CD4-positive, alpha-beta T cell (primary cell): ENCODE data around the gene RASA2. TPM values are rescaled to one million over a fixed set of nuclear protein-coding genes. Genes with fewer than 3 reads are reported as not detected.

ENCODE experiments used
- ATAC-seq: fragments of 200-7000 bp; cut with Tn5 transposase; one replicate; pipeline ENCODE4 v1.10.0; 2022; ENCODE audit warnings: mild to moderate bottlenecking; ENCODE audit not compliant: poor library complexity
- CTCF ChIA-PET: fragments of 350-600 bp; sonication (Branson Sonifier 250); formaldehyde crosslinking; loops from one replicate; lab custom pipeline; 2021; ENCODE audit warnings: antibody characterized with exemption, inconsistent platforms; lab: Charles Lee
- POLR2A ChIA-PET: fragments of 350-600 bp; sonication (Branson Sonifier 250); formaldehyde crosslinking; loops from one replicate; lab custom pipeline; 2021; ENCODE audit warnings: antibody characterized with exemption, inconsistent platforms; lab: Charles Lee
- DNase-seq, 14 experiments: peaks; one replicate each; pipeline ENCODE4 v3.0.0-alpha.2; 2013 to 2020; ENCODE audit warnings: mixed read lengths in 2 of 14
- H3K27ac ChIP-seq, 2 donors: one replicate each; pipeline versions ENCODE4 v1.5.1 to v1.7.0; 2013; ENCODE audit warnings: low read length in 2 of 2, low read depth in 1 of 2, mild to moderate bottlenecking in 1 of 2
- H3K27me3 ChIP-seq, 2 experiments: 1 replicate in 1 of 2; 2 replicates in 1 of 2; pipeline versions ENCODE4 v1.6.1 to v1.7.0; 2013; ENCODE audit warnings: low read length in 2 of 2, control low read depth in 1 of 2, mild to moderate bottlenecking in 1 of 2, moderate library complexity in 1 of 2; ENCODE audit not compliant: insufficient read depth in 2 of 2, control insufficient read depth in 1 of 2
- H3K36me3 ChIP-seq: one replicate; pipeline ENCODE4 v1.6.1; 2013; ENCODE audit warnings: low read length, control low read depth; ENCODE audit not compliant: insufficient read depth
- H3K4me1 ChIP-seq: one replicate; pipeline ENCODE4 v1.6.1; 2013; ENCODE audit warnings: low read length, control low read depth; ENCODE audit not compliant: insufficient read depth
- H3K4me3 ChIP-seq: one replicate; pipeline ENCODE4 v1.5.1; 2013; ENCODE audit warnings: mild to moderate bottlenecking, low read length, moderate library complexity
- H3K9me3 ChIP-seq, 2 experiments: 1 replicate in 1 of 2; 2 replicates in 1 of 2; pipeline versions ENCODE4 v1.6.1 to v1.7.0; 2013; ENCODE audit warnings: low read length in 2 of 2, mild to moderate bottlenecking in 2 of 2, control low read depth in 1 of 2, moderate library complexity in 1 of 2; ENCODE audit not compliant: control insufficient read depth in 1 of 2, insufficient read depth in 1 of 2
- H3K27ac Mint-ChIP-seq: one replicate; pipeline ENCODE4 v1.8.0; 2020; ENCODE audit warnings: mixed read lengths
- H3K27me3 Mint-ChIP-seq: one replicate; pipeline ENCODE4 v1.8.0; 2021; ENCODE audit warnings: mixed read lengths
- H3K36me3 Mint-ChIP-seq: one replicate; pipeline ENCODE4 v1.8.0; 2021; ENCODE audit warnings: low read depth, mixed read lengths
- H3K4me1 Mint-ChIP-seq: one replicate; pipeline ENCODE4 v1.8.0; 2021; ENCODE audit warnings: low read depth, mixed read lengths
- H3K4me3 Mint-ChIP-seq: one replicate; pipeline ENCODE4 v1.8.0; 2020; ENCODE audit warnings: mild to moderate bottlenecking, mixed read lengths
- H3K9me3 Mint-ChIP-seq: one replicate; pipeline ENCODE4 v1.8.0; 2020; ENCODE audit warnings: mixed read lengths
- intact Hi-C, 2 experiments: fragments of 100-400 bp; cut with DNase I in 1 of 2; cut with micrococcal nuclease in 1 of 2; formaldehyde crosslinking; loops; one replicate each; pipeline versions ENCODE4 v1.15.1 to v1.9.0; 2023 to 2025; cut with DNase I, micrococcal nuclease
- total RNA-seq, 174 experiments: library from RNA in 2 of 174; stranded (reverse) in 2 of 174; gene quantifications; one replicate each; pipeline ENCODE4 v1.2.3 and lab custom pipeline; 2021 to 2026
- TF ChIP-seq, protein P1 (sequence below): fragments of 200-600 bp; IDR thresholded peaks from one replicate; pipeline ENCODE4 v1.8.0; 2022; ENCODE audit warnings: antibody characterized with exemption, mild to moderate bottlenecking

RASA2 gene
- total RNA-seq, 2 experiments from 2014 or later, result 96.1 to 96.4 TPM

DNA sequence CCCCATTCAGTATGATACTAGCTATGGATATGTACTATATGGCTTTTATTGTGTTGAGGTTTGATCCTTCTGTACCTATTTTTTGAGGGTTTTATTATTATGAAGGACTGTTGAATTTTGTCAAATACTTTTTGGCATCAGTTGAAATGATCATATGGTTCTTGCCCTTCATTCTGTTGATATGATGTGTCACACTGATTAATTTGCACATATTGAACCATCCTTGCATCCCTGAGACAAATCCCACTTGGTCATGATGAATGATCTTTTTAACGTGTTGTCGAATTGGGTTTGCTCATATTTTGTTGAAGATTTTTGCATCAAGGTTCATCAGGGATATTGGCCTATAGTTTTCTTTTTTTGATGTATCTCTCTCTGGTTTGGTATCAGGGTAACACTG lies 61.0 kb downstream of the RASA2 start:
- Mint-ChIP-seq H3K27me3 (no peaks in the 10 kb centered on the region), H3K27ac (peak overlapping the region; percentile 81), H3K4me1 (peaks cover 92% of the 10 kb centered on the region), H3K36me3 (peaks cover 94% of the 10 kb centered on the region), H3K9me3 (peaks cover 16% of the 10 kb centered on the region), H3K4me3 (peak overlapping the region; percentile 18)
- DNase-seq, result no peak
- intact Hi-C loops, result loop anchor here in 1 of 2 experiments (5.0 kb wide), 1 partner anchor 40 kb away; no protein-coding TSS in a partner anchor
- no peaks in the 10 kb centered on the region for H3K27me3 ChIP-seq
- ChIA-PET POLR2A (interaction anchor here (1.3 kb wide), 1 partner anchor 60 kb away, joined by 7 read pairs; the partner anchor contains the start of gene RASA2), CTCF (interaction anchor here (1.1 to 1.5 kb wide), 2 partner anchors 23 to 87 kb away, joined by 3 to 6 read pairs; no protein-coding TSS in a partner anchor)
- no peak for ATAC-seq
- H3K4me3 ChIP-seq, result no peak overlapping the region
- H3K36me3 ChIP-seq, result peaks cover 54% of the 10 kb centered on the region
- H3K27ac ChIP-seq, result no peak overlapping the region
- TF ChIP-seq, protein P1, sequence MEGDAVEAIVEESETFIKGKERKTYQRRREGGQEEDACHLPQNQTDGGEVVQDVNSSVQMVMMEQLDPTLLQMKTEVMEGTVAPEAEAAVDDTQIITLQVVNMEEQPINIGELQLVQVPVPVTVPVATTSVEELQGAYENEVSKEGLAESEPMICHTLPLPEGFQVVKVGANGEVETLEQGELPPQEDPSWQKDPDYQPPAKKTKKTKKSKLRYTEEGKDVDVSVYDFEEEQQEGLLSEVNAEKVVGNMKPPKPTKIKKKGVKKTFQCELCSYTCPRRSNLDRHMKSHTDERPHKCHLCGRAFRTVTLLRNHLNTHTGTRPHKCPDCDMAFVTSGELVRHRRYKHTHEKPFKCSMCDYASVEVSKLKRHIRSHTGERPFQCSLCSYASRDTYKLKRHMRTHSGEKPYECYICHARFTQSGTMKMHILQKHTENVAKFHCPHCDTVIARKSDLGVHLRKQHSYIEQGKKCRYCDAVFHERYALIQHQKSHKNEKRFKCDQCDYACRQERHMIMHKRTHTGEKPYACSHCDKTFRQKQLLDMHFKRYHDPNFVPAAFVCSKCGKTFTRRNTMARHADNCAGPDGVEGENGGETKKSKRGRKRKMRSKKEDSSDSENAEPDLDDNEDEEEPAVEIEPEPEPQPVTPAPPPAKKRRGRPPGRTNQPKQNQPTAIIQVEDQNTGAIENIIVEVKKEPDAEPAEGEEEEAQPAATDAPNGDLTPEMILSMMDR, result no peak
- peaks cover 4 to 13% of the 10 kb centered on the region in 2 experiments for H3K9me3 ChIP-seq
- H3K4me1 ChIP-seq, result peaks cover 11% of the 10 kb centered on the region

GRCh38 chr3:141550926-141551665 lies 64.3 kb downstream of the RASA2 start:
- ChIA-PET CTCF (interaction anchor here (1.1 to 1.3 kb wide), 2 partner anchors 26 to 96 kb away, joined by 3 to 4 read pairs; no protein-coding TSS in a partner anchor), POLR2A (interaction anchor here (1.1 to 2.0 kb wide), 3 partner anchors 21 to 63 kb away, joined by 5 to 13 read pairs (median 8); no protein-coding TSS in a partner anchor)
- Mint-ChIP-seq H3K9me3 (peaks cover 5% of the 10 kb centered on the region), H3K27me3 (no peaks in the 10 kb centered on the region), H3K36me3 (peaks cover 74% of the 10 kb centered on the region), H3K4me3 (peak overlapping the region; percentile 3), H3K27ac (peak overlapping the region; percentile 81), H3K4me1 (peaks cover 81% of the 10 kb centered on the region)
- H3K27ac ChIP-seq, result no peak overlapping the region
- TF ChIP-seq, protein P1, result no peak
- H3K9me3 ChIP-seq, result no peaks in the 10 kb centered on the region
- H3K4me1 ChIP-seq, result peaks cover 14% of the 10 kb centered on the region
- peaks cover 48% of the 10 kb centered on the region for H3K36me3 ChIP-seq
- no peaks in the 10 kb centered on the region for H3K27me3 ChIP-seq
- ATAC-seq (no peak), DNase-seq (no peak)
- H3K4me3 ChIP-seq, result no peak overlapping the region
- intact Hi-C loops, result no loop called here

DNA sequence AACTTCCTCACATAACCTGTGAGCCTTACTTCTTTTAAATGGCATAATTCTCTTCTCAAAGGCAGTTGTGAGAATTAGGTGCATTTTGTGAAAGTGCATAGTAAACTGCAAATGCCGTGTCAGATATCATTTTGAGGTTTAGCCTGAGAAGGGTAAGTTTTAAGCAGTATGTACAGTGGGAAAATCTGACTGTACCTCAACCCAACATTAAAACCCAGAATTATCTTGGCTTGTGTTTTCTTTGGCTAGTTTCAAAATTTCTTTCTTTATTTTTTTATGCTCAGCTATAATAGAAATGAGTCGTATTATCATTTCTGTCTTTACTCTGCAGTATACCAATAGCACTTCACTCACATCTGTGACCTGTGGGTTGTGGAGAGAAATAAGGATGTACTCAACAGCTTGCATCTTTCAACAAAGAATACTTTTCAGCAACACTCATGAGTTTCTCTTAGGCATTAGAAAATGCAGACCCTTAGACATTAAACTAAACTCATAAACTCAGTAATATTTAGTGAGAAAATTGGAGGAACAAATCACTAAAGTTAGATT lies 65.7 kb downstream of the RASA2 start:
- Histone ChIP-seq H3K27ac (peak overlapping the region; percentile 14 to 17), H3K36me3 (peaks cover 58% of the 10 kb centered on the region), H3K9me3 (no peaks in the 10 kb centered on the region), H3K27me3 (no peaks in the 10 kb centered on the region), H3K4me1 (peaks cover 17% of the 10 kb centered on the region), H3K4me3 (no peak overlapping the region)
- ATAC-seq, result peak; percentile 21
- Mint-ChIP-seq H3K27me3 (no peaks in the 10 kb centered on the region), H3K4me1 (peaks cover 68% of the 10 kb centered on the region), H3K27ac (peak overlapping the region; percentile 81), H3K9me3 (peaks cover 5% of the 10 kb centered on the region), H3K36me3 (peaks cover 60% of the 10 kb centered on the region), H3K4me3 (peak overlapping the region; percentile 47)
- CTCF ChIA-PET, result interaction anchor here (0.7 to 1.5 kb wide), 3 partner anchors 11 to 93 kb away, joined by 3 to 6 read pairs (median 4); no protein-coding TSS in a partner anchor
- intact Hi-C loops, result loop anchor here in 1 of 2 experiments (2.0 kb wide), 2 partner anchors 22 to 64 kb away; no protein-coding TSS in a partner anchor
- POLR2A ChIA-PET, result interaction anchor here (0.6 to 5.1 kb wide), 15 partner anchors 8 to 895 kb away, joined by 3 to 91 read pairs (median 7); partner anchors contain the start of genes PXYLP1, RASA2 and XRN1
- peak in 1 of 14 experiments; percentile 27 for DNase-seq
- TF ChIP-seq, protein P1, result no peak
